Measurements from ENCODE around the gene TRABD. TPM values are rescaled to one million over a fixed set of nuclear protein-coding genes. Genes with fewer than 3 reads are reported as not detected.
"Not testable (repeated sequence)": the region's sequence is repeated elsewhere in the genome, so short reads cannot be mapped to it uniquely, and the experiment has no call there.

TRABD gene
- total RNA-seq, 4 donors from 2014 or later, result 21.4 to 30.3 (median 24.5) TPM

DNA sequence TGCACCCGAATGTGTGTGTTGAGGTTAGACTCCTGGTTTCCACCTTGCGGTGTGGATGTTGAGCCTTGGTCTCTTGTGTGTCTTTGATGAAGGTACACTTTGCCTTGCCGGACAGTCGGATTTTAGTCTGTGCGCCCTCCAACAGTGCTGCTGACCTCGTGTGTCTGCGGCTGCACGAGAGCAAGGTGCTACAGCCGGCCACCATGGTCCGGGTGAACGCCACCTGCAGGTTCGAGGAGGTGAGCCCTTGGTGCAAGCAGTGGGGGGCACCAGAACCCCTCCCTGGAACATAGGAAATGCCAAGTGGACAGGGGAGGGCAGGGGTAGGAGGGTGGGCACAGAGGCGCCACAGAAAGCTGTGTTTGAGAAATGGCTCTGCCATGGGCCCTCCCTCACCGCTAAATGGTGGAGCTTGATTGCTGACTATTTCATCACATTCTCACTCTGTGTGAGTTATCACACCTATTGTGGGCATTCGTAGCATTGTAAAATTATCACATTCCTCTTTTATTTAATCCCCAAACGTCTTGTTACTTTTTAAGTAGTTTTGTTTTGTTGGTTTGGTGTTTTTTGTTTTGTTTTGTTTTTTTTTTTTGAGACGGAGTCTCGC, 41.6 kb upstream of the TRABD start:
- intact Hi-C loops (cut with DNase I; ENCODE audit: low total_unique reads), result no loop called here
- TF ChIP-seq POLR2A (IDR thresholded peaks at IDR 0.05), result no peak
- TF ChIP-seq CTCF (IDR thresholded peaks at IDR 0.05 in 4 of 5, conservative IDR thresholded peaks at IDR 0.05 in 1 of 5), result no peak
- in situ Hi-C loops (cut with MboI; ENCODE audit: low sequenced_read_pairs in 4 of 4), result no loop called here
- no peak for ATAC-seq
- Histone ChIP-seq H3K4me3 (no peak overlapping the region), H3K4me1 (no peaks in the 10 kb centered on the region), H3K27me3 (peaks cover 4 to 20% (median 13%) of the 10 kb centered on the region in 3 donors), H3K9me3 (no peaks in the 10 kb centered on the region), H3K27ac (no peak overlapping the region), H3K36me3 (no peaks in the 10 kb centered on the region)
- DNase-seq, result no peak

GRCh38 chr22:50145721-50146438, 39.8 kb upstream of the TRABD start:
- peaks cover 4 to 20% (median 13%) of the 10 kb centered on the region in 3 donors for H3K27me3 ChIP-seq
- in situ Hi-C loops (cut with MboI; ENCODE audit: low sequenced_read_pairs in 4 of 4), result no loop called here

GRCh38 chr22:50146439-50147238, 39.1 kb upstream of the TRABD start:
- DNase-seq, result peak in 1 of 2 donors; percentile 23
- in situ Hi-C loops (cut with MboI; ENCODE audit: low sequenced_read_pairs in 4 of 4) (no loop called here), intact Hi-C loops (cut with DNase I; ENCODE audit: low total_unique reads) (loop anchor here (5.0 kb wide), 1 partner anchor 61 kb away; no protein-coding TSS in a partner anchor)
- TF ChIP-seq CTCF (IDR thresholded peaks at IDR 0.05 in 4 of 5, conservative IDR thresholded peaks at IDR 0.05 in 1 of 5) (peak; percentile 20 to 53 (median 45)), POLR2A (IDR thresholded peaks at IDR 0.05) (no peak)
- Histone ChIP-seq H3K9me3 (no peaks in the 10 kb centered on the region), H3K4me1 (no peaks in the 10 kb centered on the region), H3K27ac (no peak overlapping the region), H3K4me3 (no peak overlapping the region), H3K27me3 (peaks cover 4 to 20% (median 12%) of the 10 kb centered on the region in 3 donors), H3K36me3 (no peaks in the 10 kb centered on the region)
- ATAC-seq, result peak in 1 of 2 donors; percentile 49

More at GRCh38 chr22:50145721-50146438, 39.8 kb upstream of the TRABD start:
- Histone ChIP-seq H3K9me3 (no peaks in the 10 kb centered on the region), H3K4me3 (no peak overlapping the region), H3K36me3 (no peaks in the 10 kb centered on the region), H3K4me1 (no peaks in the 10 kb centered on the region), H3K27ac (no peak overlapping the region)
- intact Hi-C loops (cut with DNase I; ENCODE audit: low total_unique reads), result loop anchor here (5.0 kb wide), 1 partner anchor 61 kb away; no protein-coding TSS in a partner anchor
- ATAC-seq (no peak), DNase-seq (no peak)
- no peak for TF ChIP-seq CTCF (IDR thresholded peaks at IDR 0.05 in 4 of 5, conservative IDR thresholded peaks at IDR 0.05 in 1 of 5)
- no peak for TF ChIP-seq POLR2A (IDR thresholded peaks at IDR 0.05)

GRCh38 chr22:50147258-50148165, 38.2 kb upstream of the TRABD start:
- H3K27ac ChIP-seq; H3K9me3 ChIP-seq; DNase-seq; H3K4me3 ChIP-seq; in situ Hi-C loops (cut with MboI; ENCODE audit: low sequenced_read_pairs in 4 of 4); H3K4me1 ChIP-seq; ATAC-seq; H3K36me3 ChIP-seq: not testable (repeated sequence)
- peaks cover 3 to 13% (median 4%) of the 10 kb centered on the region in 3 donors for H3K27me3 ChIP-seq
- intact Hi-C loops (cut with DNase I; ENCODE audit: low total_unique reads), result loop anchor here (5.0 kb wide), 1 partner anchor 60 kb away; no protein-coding TSS in a partner anchor

Data from gastrocnemius medialis (tissue), 4 donors.